Endometrial microvascular endothelial cells (primary cell): ENCODE results near the gene FAM107B. TPM values are rescaled to one million over a fixed set of nuclear protein-coding genes. Genes with fewer than 3 reads are reported as not detected.

Experiments used
- in situ Hi-C: cut with HindIII; loops from 2 replicates; pipeline ENCODE4 v1.10.0; 2017; ENCODE audit warnings: low sequenced_read_pairs, low pct_unique_long_range_greater_than_20kb; ENCODE audit errors: inconsistent ontology term
- total RNA-seq: library from RNA; depleted of rRNA; stranded (reverse); fragments of >200 nt; gene quantifications from one replicate; pipeline ENCODE4 v1.2.3, GENCODE V29; 2015; ENCODE audit errors: inconsistent ontology term

The FAM107B gene
- total RNA-seq, 1 donor from 2014 or later = 77.7 TPM

DNA sequence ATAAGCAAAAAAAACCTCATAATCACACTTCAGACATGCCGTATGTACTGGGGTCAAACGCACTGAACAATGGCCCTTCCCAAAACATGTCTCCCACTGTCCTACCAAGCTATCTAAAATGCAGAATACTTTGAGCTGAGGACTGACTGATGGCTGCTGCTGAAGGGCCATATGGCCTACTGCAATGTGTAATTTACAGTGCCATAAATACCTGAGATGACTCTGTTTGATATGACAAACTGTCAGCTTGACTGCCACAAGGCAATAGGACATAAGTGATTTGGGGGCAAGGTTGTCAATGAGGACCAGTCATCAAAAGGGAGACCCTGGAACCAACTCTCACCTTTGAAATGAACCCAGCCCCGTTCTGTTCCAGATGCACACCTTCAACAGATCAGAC is 256.5 kb downstream of the FAM107B start:
- in situ Hi-C loops = no loop called here

- in situ Hi-C loops = no loop called here
These were observed 261.6 kb downstream of the FAM107B start for GRCh38 chr10:14513123-14513522.

- in situ Hi-C loops = no loop called here
These were observed 264.4 kb downstream of the FAM107B start for GRCh38 chr10:14510346-14510745.

DNA sequence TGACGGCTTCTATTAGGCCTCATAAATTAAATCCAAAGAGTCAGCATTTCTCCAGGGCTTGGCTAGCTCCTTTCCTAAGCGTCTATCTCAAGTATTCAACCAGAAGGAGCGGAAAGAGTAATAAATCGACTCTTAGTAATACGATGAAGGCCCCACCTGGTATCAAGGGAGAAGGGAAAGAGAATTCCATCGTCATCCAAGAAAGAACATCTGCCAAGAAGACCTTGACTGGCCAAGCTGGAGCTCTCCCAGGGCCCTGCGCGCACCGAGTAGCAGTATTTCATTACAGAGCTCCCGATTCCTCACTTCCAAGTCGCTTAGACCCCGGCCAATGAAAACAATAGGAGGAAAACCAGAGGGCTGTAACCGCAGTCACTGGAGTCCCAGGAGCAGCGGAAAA is 266.0 kb downstream of the FAM107B start:
- in situ Hi-C loops = loop anchor here (5.0 kb wide), 1 partner anchor 54 kb away; no protein-coding TSS in a partner anchor

GRCh38 chr10:14507781-14508180 is 266.9 kb downstream of the FAM107B start:
- in situ Hi-C loops = loop anchor here (5.0 kb wide), 1 partner anchor 55 kb away; no protein-coding TSS in a partner anchor

DNA sequence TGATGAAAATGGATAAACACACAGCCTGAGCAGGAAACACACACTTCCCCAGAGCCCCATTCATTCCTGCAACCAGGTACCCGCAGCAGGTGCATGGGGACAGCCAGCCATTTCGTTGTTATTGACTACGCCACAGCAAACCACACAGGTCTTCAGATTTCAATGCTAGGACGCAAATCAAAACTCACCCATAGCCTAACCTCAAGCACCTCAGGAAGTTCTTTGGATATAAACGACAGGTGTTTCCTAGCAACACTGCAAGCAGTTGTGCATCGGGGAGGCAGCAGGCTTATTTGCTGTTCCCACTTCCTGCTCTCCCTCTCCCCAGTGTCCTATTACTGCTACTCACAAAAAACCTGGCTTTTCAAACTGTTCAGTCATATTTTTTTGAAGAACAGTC is 267.5 kb downstream of the FAM107B start:
- in situ Hi-C loops = loop anchor here (5.0 kb wide), 1 partner anchor 55 kb away; no protein-coding TSS in a partner anchor

- in situ Hi-C loops = no loop called here
These were observed 272.3 kb downstream of the FAM107B start for GRCh38 chr10:14502431-14502830.

DNA sequence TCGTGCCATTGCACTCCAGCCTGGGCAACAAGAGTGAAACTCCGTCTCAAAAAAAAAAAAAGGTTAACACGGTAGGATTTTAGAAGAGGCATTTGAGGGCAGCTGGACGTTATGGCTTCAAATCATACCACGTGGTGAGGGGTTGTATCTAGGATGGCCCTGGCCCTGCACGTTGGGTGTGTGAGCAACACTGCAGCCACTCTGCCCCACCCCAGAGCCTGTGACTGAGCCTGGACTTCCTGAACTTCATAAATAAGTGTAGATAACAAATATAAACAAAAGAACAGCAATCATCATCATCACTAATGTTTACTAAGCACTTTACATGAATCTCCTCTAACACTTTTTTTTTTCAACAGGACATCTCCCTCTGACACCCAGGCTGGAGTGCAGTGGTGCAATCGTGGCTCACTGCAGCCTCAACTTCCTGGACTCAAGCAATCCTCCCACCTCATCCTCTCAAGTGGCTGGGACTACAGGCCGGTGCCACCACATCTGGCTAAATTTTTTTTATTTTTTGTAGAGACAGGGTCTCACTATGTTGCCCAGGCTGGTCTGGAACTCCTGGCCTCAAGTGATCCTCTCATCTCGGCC is 274.4 kb downstream of the FAM107B start:
- in situ Hi-C loops = no loop called here

DNA sequence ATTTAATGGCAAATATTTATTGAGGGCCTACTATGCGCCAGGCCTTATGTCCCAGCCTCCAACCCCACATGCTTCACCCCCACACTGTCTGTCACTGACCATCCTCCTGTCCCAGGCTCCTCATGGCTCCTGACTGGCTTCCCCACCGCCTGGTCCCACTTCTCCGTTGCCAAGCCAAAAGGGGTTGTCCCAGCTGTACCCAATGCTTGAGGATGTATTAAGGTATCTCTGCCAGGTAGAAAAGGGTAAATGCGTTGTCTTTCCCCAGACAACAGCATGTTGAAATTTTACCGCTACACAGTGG is 275.1 kb downstream of the FAM107B start:
- in situ Hi-C loops = no loop called here

DNA sequence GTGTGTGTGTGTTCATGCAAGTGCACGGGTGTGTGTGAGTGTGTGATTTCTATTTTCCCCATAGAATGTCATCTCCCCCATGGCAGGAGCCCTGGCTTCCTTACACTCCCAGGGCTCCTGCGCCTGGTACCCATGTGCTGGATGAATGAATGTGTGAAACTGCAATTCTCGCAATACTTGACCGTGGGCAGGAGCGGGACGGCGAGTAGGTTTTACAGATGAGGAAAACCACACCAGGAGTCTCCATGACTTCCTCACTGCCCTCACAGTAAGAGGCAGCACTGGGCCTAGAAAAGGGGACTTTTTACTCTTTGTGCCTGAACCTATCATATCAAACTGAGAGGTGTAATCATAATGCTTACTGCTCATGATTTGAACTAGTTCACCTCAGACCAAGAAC is 276.4 kb downstream of the FAM107B start:
- in situ Hi-C loops = no loop called here

DNA sequence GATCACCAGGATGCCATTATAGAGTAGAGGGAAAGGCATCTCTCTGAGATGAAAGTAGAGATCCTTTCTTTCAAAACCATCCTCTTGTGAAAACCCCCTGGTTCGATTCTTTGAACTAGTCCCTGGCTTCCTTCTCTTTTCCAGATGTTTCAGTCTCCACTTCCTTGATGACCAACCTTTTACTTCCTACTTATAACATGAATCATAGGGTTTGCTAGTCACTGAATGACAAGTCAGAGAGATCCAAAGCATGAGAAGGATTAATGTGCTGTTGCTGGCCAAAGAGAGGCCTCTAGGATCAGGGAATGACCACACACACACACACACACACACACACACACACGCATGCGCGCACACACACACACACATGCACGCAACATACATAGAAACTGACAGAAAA is 282.9 kb downstream of the FAM107B start:
- in situ Hi-C loops = no loop called here

DNA sequence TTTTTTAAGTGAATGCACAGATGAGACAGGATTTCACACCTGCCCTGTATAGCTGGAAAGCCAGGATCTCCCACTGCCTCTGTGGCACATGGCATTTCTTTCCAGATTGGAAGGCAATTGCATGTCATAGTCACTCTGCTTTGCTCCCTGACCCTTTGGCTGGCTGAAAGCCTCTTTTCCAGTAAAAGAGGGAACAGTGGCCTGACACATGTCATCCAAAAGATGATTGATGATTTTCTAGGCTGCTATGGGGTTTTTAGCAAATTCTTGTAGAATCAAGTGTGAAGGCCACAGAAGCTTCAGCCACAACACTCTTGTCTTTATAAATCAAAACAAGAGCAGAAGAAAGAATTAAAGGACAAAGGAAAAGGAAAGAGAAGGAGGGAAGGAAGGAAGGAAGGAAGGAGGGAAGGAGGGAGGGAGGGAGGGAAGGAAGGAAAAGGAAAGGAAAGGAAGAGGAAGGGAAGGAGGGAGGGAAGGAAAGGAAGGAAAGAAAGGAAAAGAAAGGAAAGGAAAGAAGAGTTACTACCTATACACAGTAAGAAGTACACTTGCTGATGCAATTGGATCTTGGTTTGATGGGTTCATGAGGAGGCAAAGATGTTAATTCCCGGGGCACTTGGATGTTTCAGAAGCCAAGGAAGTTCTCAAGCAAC is 285.0 kb downstream of the FAM107B start:
- in situ Hi-C loops = no loop called here

- in situ Hi-C loops = no loop called here
These were observed 287.2 kb downstream of the FAM107B start for GRCh38 chr10:14487488-14487883.

GRCh38 chr10:14486777-14487487 is 287.8 kb downstream of the FAM107B start:
- in situ Hi-C loops = no loop called here

DNA sequence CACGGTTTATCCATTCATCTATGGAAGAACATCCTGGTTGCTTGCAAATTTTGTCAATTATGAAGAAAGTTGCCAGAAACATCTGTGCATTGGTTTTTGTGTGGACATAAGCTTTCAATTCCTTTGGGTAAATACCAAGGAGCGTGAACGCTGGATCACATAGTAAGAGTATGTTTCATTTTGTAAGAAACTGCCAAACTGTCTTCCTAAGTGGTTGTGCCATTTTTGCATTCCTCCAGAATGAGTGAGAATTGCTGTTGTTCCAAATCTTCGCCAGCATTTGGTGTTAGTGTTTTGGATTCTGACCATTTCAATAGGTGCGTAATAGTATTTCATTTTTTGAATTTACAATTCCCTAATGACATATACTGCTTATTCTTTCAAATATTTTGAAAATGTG is 288.7 kb downstream of the FAM107B start:
- in situ Hi-C loops = no loop called here

DNA sequence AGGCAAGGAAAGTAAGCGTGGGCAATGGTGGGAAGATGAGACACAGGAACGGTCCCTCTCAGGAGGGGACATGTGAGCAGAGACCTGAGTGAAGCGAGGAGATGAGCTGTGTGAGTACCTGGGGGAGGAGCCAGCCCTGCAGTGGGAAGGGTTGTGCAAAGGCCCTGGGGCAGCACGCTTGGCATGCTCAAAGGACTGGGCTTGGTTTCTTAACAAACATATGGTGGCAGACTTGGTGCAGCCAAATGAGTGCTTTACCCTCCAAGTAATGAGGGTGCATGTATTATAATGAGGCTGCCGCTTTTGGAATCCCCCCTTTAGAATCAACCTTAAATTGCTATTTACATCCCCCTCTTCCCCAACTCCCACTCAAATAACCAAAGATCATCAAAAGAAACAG is 291.3 kb downstream of the FAM107B start:
- in situ Hi-C loops = no loop called here

- in situ Hi-C loops = no loop called here
These were observed 292.9 kb downstream of the FAM107B start for GRCh38 chr10:14481752-14482151.

DNA sequence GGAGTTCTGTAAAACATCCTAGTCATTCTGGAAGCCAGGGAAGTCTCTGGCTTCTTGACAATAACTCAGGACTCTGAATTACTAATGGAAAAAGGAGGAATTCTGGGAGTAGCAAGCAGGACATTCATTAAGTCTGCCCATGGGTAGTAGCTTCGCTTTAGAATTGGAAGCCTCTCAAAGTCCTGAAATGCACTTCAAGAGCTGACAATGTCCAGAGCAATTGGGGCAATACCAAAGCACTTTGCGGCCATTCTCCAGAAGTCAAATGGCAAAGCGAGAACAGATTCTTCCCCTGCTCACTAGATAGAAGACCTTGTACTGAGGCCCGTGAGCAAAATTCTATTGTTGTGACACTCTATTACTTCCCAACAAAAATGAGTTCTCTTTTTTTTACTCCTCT is 293.7 kb downstream of the FAM107B start:
- in situ Hi-C loops = no loop called here

DNA sequence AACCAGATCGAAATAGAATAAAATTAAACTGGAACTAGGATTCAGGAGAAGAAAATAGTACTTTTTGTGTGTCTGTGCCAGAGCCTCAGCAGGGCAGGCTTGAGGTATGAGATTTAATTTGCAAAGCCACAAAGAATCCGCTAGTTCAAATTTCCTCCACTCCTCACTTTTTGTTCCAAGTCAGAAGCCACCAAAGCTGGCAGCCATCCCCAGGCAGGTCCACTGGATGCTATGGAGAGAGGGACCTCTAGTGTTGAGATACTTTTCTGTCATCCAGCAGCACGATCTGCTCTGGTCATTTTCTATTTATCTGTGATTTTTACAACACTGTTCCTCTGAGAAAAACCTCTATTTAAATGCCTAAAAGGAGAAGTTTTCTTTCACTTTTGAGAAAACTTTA is 296.1 kb downstream of the FAM107B start:
- in situ Hi-C loops = no loop called here

DNA sequence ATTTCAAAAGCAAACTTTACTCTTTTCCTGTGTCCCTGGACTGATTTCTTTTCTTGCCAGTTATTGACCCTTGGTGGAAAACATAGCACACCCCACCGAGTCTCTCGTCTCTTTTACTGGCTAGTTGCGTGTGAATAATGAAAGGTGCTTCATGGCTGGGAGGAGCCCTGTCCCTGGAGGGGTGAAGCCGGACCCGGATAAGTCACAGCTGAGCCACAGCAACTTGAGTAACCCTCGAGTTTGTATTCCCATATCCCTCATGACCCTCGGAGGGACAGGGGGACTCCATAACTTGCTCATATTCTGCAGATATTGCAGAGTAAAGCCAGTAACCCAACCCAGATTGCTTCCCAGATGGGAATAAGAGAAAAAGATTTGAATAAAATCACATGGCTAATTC is 296.5 kb downstream of the FAM107B start:
- in situ Hi-C loops = no loop called here
